Measurements from ENCODE around the gene ATP6V0B.

GRCh38 chr1:43969746-43970466, 4.9 kb upstream of the ATP6V0B start, which contains the start of gene DPH2:
- TF ChIP-seq CTCF (IDR thresholded peaks at IDR 0.05) (peak; percentile 10 to 24 (median 22)), POLR2AphosphoS5 (IDR thresholded peaks at IDR 0.05) (peak; percentile 21 to 70)

Measured in esophagus muscularis mucosa (tissue), 3 donors.